NCI-H1694 (cell line): ENCODE measurements around the gene ZBTB5.
"Not testable (repeated sequence)": the region's sequence is repeated elsewhere in the genome, so short reads cannot be mapped to it uniquely, and the experiment has no call there.

Experiments used
- DNase-seq: peaks from one replicate; lab custom pipeline; 2025; lab: John Stamatoyannopoulos, UW

ZBTB5 gene

GRCh38 chr9:37465249-37466036 is at the start of gene ZBTB5:
ZBTB5 (minus strand) TSS chr9:37465450; CDS start chr9:37442551, 22,899 bp downstream.
- peak; percentile 99 for DNase-seq

- DNase-seq = no peak
Observed at GRCh38 chr9:37514999-37515398, 49.7 kb upstream of the ZBTB5 start.

- not testable (repeated sequence) for DNase-seq
Observed at GRCh38 chr9:37514415-37514814, 49.2 kb upstream of the ZBTB5 start.

GRCh38 chr9:37512437-37512836 is 47.2 kb upstream of the ZBTB5 start:
- no peak for DNase-seq

- DNase-seq = no peak
Observed at GRCh38 chr9:37511016-37512010, 46.1 kb upstream of the ZBTB5 start.

GRCh38 chr9:37510053-37510452 is 44.8 kb upstream of the ZBTB5 start:
- not testable (repeated sequence) for DNase-seq

GRCh38 chr9:37509536-37509935 is 44.3 kb upstream of the ZBTB5 start:
- no peak for DNase-seq

- DNase-seq = no peak
Observed at GRCh38 chr9:37508834-37509206, 43.6 kb upstream of the ZBTB5 start.

- DNase-seq = no peak
Observed at GRCh38 chr9:37508135-37508833, 43.0 kb upstream of the ZBTB5 start.

GRCh38 chr9:37507566-37508134 is 42.4 kb upstream of the ZBTB5 start:
- no peak for DNase-seq

GRCh38 chr9:37504605-37505004 is 39.4 kb upstream of the ZBTB5 start:
- DNase-seq = no peak

- DNase-seq = no peak
Observed at GRCh38 chr9:37503736-37504135, 38.5 kb upstream of the ZBTB5 start.

- DNase-seq = no peak
Observed at GRCh38 chr9:37501957-37502596, 36.8 kb upstream of the ZBTB5 start.

GRCh38 chr9:37499297-37499696 is 34.0 kb upstream of the ZBTB5 start:
- DNase-seq = no peak

GRCh38 chr9:37498457-37498856 is 33.2 kb upstream of the ZBTB5 start:
- DNase-seq = no peak

- DNase-seq = no peak
Observed at GRCh38 chr9:37497320-37497719, 32.1 kb upstream of the ZBTB5 start.

- DNase-seq = no peak
Observed at GRCh38 chr9:37496020-37496419, 30.8 kb upstream of the ZBTB5 start.

GRCh38 chr9:37495571-37495970 is 30.3 kb upstream of the ZBTB5 start:
- DNase-seq = no peak

- DNase-seq = no peak
Observed at GRCh38 chr9:37491939-37492338, 26.7 kb upstream of the ZBTB5 start.

- peak; percentile 14 for DNase-seq
Observed at GRCh38 chr9:37486616-37487548, 21.6 kb upstream of the ZBTB5 start.
